D721Med (cell line): ENCODE data around the gene COL28A1.

Experiments
- DNase-seq: peaks from one replicate; pipeline ENCODE4 v3.0.0; 2011; ENCODE audit warnings: low spot score; ENCODE audit not compliant: insufficient read length
- FAIRE-seq: peaks from 2 replicates; lab custom pipeline; 2011; peaks lifted over from hg19 to GRCh38; lab: Jason Lieb, UNC
- CTCF ChIP-seq: IDR thresholded peaks from 2 replicates; pipeline ENCODE4 v1.5.1; 2012; ENCODE audit warnings: mild to moderate bottlenecking, control low read depth; ENCODE audit not compliant: insufficient read depth; ENCODE audit errors: missing control alignments

The COL28A1 gene

GRCh38 chr7:7432979-7433378 is 102.7 kb downstream of the COL28A1 start:
- TF ChIP-seq CTCF = no peak
- DNase-seq = no peak
- no peak for FAIRE-seq

- no peak for TF ChIP-seq CTCF
- FAIRE-seq (no peak), DNase-seq (no peak)
Observed at GRCh38 chr7:7428806-7429205, 106.9 kb downstream of the COL28A1 start.

- DNase-seq (no peak), FAIRE-seq (no peak)
- no peak for TF ChIP-seq CTCF
Observed at GRCh38 chr7:7427363-7427762, 108.3 kb downstream of the COL28A1 start.

- FAIRE-seq (no peak), DNase-seq (no peak)
- TF ChIP-seq CTCF = no peak
Observed at GRCh38 chr7:7426676-7427075, 109.0 kb downstream of the COL28A1 start.

- DNase-seq = no peak
- no peak for FAIRE-seq
- no peak for TF ChIP-seq CTCF
Observed at GRCh38 chr7:7425321-7425720, 110.4 kb downstream of the COL28A1 start.

GRCh38 chr7:7424151-7424873 is 111.4 kb downstream of the COL28A1 start:
- DNase-seq (no peak), FAIRE-seq (peak; percentile 78)
- peak; percentile 94 for TF ChIP-seq CTCF

GRCh38 chr7:7422641-7423040 is 113.0 kb downstream of the COL28A1 start:
- TF ChIP-seq CTCF = no peak
- DNase-seq (no peak), FAIRE-seq (no peak)
